Parathyroid adenoma (tissue), 2 donors: ENCODE data around the gene SLC39A13.
A peak's percentile ranks its signal among the peaks of the same experiment; 100 is the strongest.

Experiments used
- H2AFZ ChIP-seq: fragments of 300-600 bp; sonication (generic); one replicate; pipeline ENCODE4 v1.7.0; 2017; ENCODE audit warnings: antibody characterized with exemption, mild to moderate bottlenecking
- H3K27ac ChIP-seq: fragments of 300-600 bp; sonication (generic); one replicate; pipeline ENCODE4 v1.7.0; 2017
- H3K27me3 ChIP-seq: fragments of 300-600 bp; sonication (generic); one replicate; pipeline ENCODE4 v1.7.0; 2017; ENCODE audit warnings: low read length; ENCODE audit not compliant: control insufficient read depth, insufficient read depth
- H3K36me3 ChIP-seq: fragments of 300-600 bp; sonication (generic); one replicate; pipeline ENCODE4 v1.7.0; 2017; ENCODE audit warnings: low read length; ENCODE audit not compliant: control insufficient read depth, insufficient read depth
- H3K4me1 ChIP-seq: fragments of 300-600 bp; sonication (generic); one replicate; pipeline ENCODE4 v1.7.0; 2017; ENCODE audit warnings: control low read depth
- H3K4me2 ChIP-seq: fragments of 300-600 bp; sonication (generic); one replicate; pipeline ENCODE4 v1.7.0; 2017; ENCODE audit warnings: low read length
- H3K4me3 ChIP-seq: fragments of 300-600 bp; sonication (generic); one replicate; pipeline ENCODE4 v1.7.0; 2017; ENCODE audit warnings: low read depth, low read length
- H3K79me2 ChIP-seq: fragments of 300-600 bp; sonication (generic); one replicate; pipeline ENCODE4 v1.7.0; 2017; ENCODE audit warnings: control low read depth
- H3K9ac ChIP-seq: fragments of 300-600 bp; sonication (generic); one replicate; pipeline ENCODE4 v1.7.0; 2017; ENCODE audit warnings: mild to moderate bottlenecking
- H3K9me3 ChIP-seq: fragments of 300-600 bp; sonication (generic); one replicate; pipeline ENCODE4 v1.7.0; 2017; ENCODE audit warnings: low read length; ENCODE audit not compliant: control insufficient read depth
- TF ChIP-seq, protein P1 (sequence below): fragments of 300-600 bp; sonication (generic); IDR thresholded peaks from one replicate; pipeline ENCODE4 v1.7.0; 2017; ENCODE audit warnings: antibody characterized with exemption, mild to moderate bottlenecking
- donor health status: primary hyperparathyroidism.

Gene SLC39A13

DNA sequence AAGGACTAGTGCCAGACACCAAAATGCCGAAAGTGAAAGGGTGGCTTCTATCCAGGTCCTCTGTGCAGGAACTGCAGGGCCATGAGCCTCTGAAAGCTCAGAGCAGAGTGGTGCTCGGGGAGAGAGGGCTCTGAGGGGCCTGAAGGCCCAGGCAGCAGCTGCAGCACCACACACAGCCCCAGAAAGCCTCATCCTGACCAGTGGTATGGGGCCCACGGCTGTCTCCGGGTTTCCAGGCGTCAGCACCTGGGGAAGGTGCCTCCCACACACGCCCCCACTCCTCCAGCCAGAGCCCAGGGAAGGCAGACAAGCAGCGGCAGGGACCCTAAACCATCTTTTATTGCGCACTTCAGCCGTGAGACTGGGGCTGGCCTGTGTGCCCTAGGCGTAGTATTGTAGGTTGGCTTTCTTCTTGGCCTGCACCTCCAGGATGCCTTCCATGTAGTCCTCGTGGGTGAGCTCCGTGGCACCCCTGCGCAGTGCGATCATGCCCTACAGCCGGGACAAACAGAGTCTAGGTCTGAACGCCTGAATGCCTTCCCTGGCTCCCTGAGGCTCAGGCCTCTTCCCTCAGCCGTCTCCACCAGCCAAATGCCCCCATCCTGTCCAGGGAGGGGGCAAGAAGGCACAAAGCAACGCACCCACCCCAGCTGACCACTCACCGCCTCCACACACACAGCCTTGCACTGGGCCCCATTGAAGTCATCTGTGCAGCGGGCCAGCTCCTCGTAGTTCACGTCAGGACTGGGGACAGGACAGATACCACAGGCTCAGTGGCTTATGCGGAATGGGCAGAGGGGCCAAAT, 10.3 kb downstream of the SLC39A13 start:
- no peak overlapping the region for H2AFZ ChIP-seq
- H3K4me3 ChIP-seq: no peak overlapping the region
- no peak overlapping the region for H3K4me2 ChIP-seq
- no peaks in the 10 kb centered on the region for H3K4me1 ChIP-seq
- no peak overlapping the region for H3K9ac ChIP-seq
- no peaks in the 10 kb centered on the region for H3K9me3 ChIP-seq
- H3K27ac ChIP-seq: no peak overlapping the region
- H3K36me3 ChIP-seq: no peaks in the 10 kb centered on the region
- H3K79me2 ChIP-seq: no peaks in the 10 kb centered on the region
- TF ChIP-seq, protein P1, sequence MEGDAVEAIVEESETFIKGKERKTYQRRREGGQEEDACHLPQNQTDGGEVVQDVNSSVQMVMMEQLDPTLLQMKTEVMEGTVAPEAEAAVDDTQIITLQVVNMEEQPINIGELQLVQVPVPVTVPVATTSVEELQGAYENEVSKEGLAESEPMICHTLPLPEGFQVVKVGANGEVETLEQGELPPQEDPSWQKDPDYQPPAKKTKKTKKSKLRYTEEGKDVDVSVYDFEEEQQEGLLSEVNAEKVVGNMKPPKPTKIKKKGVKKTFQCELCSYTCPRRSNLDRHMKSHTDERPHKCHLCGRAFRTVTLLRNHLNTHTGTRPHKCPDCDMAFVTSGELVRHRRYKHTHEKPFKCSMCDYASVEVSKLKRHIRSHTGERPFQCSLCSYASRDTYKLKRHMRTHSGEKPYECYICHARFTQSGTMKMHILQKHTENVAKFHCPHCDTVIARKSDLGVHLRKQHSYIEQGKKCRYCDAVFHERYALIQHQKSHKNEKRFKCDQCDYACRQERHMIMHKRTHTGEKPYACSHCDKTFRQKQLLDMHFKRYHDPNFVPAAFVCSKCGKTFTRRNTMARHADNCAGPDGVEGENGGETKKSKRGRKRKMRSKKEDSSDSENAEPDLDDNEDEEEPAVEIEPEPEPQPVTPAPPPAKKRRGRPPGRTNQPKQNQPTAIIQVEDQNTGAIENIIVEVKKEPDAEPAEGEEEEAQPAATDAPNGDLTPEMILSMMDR: no peak
- H3K27me3 ChIP-seq: no peaks in the 10 kb centered on the region

DNA sequence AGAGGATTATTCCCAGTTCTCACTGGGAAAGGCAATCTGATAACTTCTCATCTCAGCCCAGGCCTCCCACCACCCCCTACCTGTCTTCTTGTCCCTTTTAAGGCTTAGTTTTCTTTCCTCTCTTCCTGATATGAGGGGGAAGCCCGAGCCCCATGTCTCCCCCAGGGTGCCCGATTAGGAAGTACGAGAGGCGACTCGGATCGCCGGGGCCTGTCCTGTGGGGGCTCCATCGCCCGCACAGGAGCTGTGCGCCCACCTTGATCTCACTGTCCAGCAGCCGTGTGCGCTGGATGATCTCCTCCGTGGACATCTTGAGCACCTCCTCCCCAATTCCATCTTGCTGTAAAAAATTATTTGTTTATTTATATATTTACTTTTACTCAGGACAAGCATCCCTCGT, 17.2 kb downstream of the SLC39A13 start:
- Histone ChIP-seq H3K27me3 (no peaks in the 10 kb centered on the region), H3K36me3 (no peaks in the 10 kb centered on the region), H3K9ac (peak overlapping the region; percentile 58), H3K4me1 (peaks cover 6% of the 10 kb centered on the region), H3K79me2 (peaks cover 2% of the 10 kb centered on the region), H3K4me2 (peak overlapping the region; percentile 81), H3K27ac (peak overlapping the region; percentile 89), H2AFZ (peak overlapping the region; percentile 85), H3K9me3 (no peaks in the 10 kb centered on the region), H3K4me3 (peak overlapping the region; percentile 82)
- TF ChIP-seq, protein P1: no peak

DNA sequence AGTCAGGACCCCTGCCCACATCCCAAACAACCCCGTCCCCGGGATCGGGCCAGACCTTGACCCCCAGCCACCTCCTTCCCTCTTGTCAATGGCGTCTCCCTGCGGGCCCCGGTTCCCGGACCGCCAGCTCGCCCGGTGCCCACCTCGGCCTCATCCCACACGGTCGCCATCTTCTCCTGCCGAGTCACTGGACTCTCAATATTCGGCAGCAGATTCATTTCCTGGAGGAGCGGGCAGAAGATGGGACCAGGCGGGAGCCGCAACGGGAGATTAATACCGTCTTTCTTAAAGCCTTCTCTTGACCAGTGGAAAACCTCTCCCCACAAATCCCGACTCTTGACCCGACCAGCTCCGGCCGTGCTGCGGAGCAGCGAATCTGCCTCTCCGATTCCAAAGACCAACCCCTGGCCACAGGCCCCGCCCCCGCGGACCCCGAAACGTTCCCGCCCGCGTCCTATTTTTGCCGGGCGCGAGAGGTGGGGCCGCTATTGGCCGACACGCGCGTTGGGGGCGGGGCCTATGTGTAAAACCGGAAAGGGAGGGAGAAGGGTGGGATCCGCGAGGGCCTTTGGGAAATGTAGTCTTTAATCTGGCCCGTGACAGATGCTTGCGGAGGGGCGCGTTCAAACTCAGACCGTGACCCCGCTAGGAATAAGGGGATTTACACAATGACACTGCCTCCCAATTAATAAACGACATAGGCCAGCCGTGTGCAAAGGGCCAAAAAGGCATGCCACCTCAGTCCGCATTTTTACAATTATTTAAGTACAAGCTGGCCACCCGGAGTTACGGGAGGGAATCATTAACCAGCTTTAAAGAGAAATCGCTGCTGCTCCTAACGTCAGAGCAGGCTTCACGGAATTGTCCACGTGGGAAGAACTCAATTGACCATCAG, 17.9 kb downstream of the SLC39A13 start, which contains the start of gene PSMC3:
PSMC3 (minus strand) TSS at position 378 of the 895 bp plus-strand sequence; CDS start at position 218, 160 bp downstream.
- Histone ChIP-seq H3K4me1 (peaks cover 6% of the 10 kb centered on the region), H3K9ac (peak within 1 kb of the TSS; percentile 58), H2AFZ (peak within 1 kb of the TSS; percentile 85), H3K27ac (peak within 1 kb of the TSS; percentile 89), H3K9me3 (no peaks in the 10 kb centered on the region), H3K27me3 (no peaks in the 10 kb centered on the region), H3K4me3 (peak within 1 kb of the TSS; percentile 82), H3K4me2 (peak within 1 kb of the TSS; percentile 89), H3K36me3 (no peaks in the 10 kb centered on the region), H3K79me2 (peaks cover 2% of the 10 kb centered on the region)
- TF ChIP-seq, protein P1: no peak

DNA sequence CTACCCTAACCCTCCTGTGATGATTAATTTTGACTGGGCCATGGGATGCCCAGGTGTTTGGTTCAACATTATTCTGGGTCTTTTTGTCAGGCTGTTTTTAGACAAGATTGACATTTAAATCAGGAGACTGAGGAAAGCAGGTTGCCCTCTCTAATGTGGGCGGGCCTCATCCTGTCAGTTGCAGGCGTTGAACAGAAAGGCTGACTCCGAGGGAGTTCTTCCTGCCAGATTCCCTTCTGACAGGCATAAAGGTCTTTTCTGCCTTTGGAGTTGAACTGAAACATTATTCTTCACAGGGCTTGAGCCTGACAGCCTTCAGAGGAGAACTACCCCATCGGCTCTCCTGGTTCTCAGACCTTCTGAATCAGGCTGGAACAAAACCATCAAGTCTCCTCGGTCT, 22.1 kb downstream of the SLC39A13 start:
- Histone ChIP-seq H3K4me2 (no peak overlapping the region), H3K27ac (no peak overlapping the region), H3K4me1 (no peaks in the 10 kb centered on the region), H3K79me2 (no peaks in the 10 kb centered on the region), H3K9me3 (no peaks in the 10 kb centered on the region), H3K4me3 (no peak overlapping the region), H2AFZ (no peak overlapping the region), H3K27me3 (no peaks in the 10 kb centered on the region), H3K36me3 (no peaks in the 10 kb centered on the region), H3K9ac (no peak overlapping the region)
- TF ChIP-seq, protein P1: no peak
